ENCODE data around the gene ARID1B. TPM values are rescaled to one million over a fixed set of nuclear protein-coding genes. Genes with fewer than 3 reads are reported as not detected.

Gene ARID1B
- total RNA-seq, 1 experiment from 2014 or later, result 91.7 TPM

DNA sequence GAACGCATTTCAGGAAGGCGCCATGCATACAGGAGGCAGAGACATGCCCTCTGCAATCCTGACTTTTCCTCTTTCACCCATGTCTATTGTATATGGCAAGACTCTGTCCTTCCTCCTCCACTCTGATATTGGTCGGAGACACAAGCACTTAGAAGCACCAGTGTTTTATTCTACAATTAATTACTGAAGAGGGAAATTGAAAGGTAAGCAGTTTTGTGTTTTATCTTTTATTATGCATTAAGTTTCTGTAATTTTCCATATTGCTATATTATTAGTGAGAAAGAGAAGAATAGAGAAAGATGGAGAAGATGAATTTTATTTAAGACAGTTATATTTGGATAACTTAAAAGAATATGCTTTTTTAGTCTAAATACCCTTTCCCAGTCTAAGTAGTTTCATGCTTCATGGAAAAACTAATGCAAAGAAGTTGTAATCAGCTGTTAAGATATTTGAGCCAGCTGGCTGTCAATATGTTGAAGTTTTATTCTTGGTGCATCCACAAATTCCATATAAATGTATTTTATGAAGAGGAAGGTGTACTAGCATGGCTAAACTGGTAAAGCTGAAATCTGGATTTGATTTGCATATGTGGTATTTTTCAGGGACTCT, 13.6 kb downstream of the ARID1B start:
- no peak overlapping the region for H3K4me3 ChIP-seq (ENCODE audit: low read depth in 2 of 2, low read length in 2 of 2)
- ChIA-PET CTCF (no interaction called here), POLR2A (no interaction called here)
- intact Hi-C loops (cut with micrococcal nuclease; ENCODE audit: unreplicated experiment), result no loop called here
- ATAC-seq, result no peak
- no peaks in the 10 kb centered on the region for H3K36me3 ChIP-seq (ENCODE audit: control insufficient read depth, insufficient read depth, low read length)
- peaks cover 30% of the 10 kb centered on the region for H3K4me1 ChIP-seq (ENCODE audit: control insufficient read depth, insufficient read depth, low read length)
- in situ Hi-C loops (cut with HindIII; ENCODE audit: low pct_unique_long_range_greater_than_20kb, low sequenced_read_pairs), result no loop called here
- H3K27ac ChIP-seq (ENCODE audit: low read length), result no peak overlapping the region
- no peaks in the 10 kb centered on the region for H3K9me3 ChIP-seq (ENCODE audit: control insufficient read depth, insufficient read depth, low read depth, low read length)
- no TSS peak for BruUV-seq (replicated peaks)
- no peak for TF ChIP-seq TCF7L2 (IDR thresholded peaks at IDR 0.05; ENCODE audit: low read depth, low read length)
- DNase-seq (ENCODE audit: low read depth, low spot score), result no peak
- no peaks in the 10 kb centered on the region for H3K27me3 ChIP-seq (ENCODE audit: control insufficient read depth, insufficient read depth, low read length)

- H3K27ac ChIP-seq (ENCODE audit: low read length), result no peak overlapping the region
- POLR2A ChIA-PET, result no interaction called here
- no peak overlapping the region for H3K4me3 ChIP-seq (ENCODE audit: low read depth in 2 of 2, low read length in 2 of 2)
- H3K27me3 ChIP-seq (ENCODE audit: control insufficient read depth, insufficient read depth, low read length), result no peaks in the 10 kb centered on the region
- H3K9me3 ChIP-seq (ENCODE audit: control insufficient read depth, insufficient read depth, low read depth, low read length), result no peaks in the 10 kb centered on the region
- DNase-seq (ENCODE audit: low read depth, low spot score), result no peak
- no TSS peak for BruUV-seq (replicated peaks)
- CTCF ChIA-PET, result no interaction called here
- intact Hi-C loops (cut with micrococcal nuclease; ENCODE audit: unreplicated experiment) (no loop called here), in situ Hi-C loops (cut with HindIII; ENCODE audit: low pct_unique_long_range_greater_than_20kb, low sequenced_read_pairs) (no loop called here)
- H3K4me1 ChIP-seq (ENCODE audit: control insufficient read depth, insufficient read depth, low read length), result peaks cover 26% of the 10 kb centered on the region
- H3K36me3 ChIP-seq (ENCODE audit: control insufficient read depth, insufficient read depth, low read length), result no peaks in the 10 kb centered on the region
- no peak for ATAC-seq
- TF ChIP-seq POLR2AphosphoS5 (IDR thresholded peaks at IDR 0.05; ENCODE audit: low read depth, low read length) (no peak), TCF7L2 (IDR thresholded peaks at IDR 0.05; ENCODE audit: low read depth, low read length) (no peak), CTCF (IDR thresholded peaks at IDR 0.05) (no peak), REST (IDR thresholded peaks at IDR 0.05; ENCODE audit: insufficient read depth in 1 of 2, low read depth in 2 of 2, low read length in 1 of 2) (no peak), SIN3A (IDR thresholded peaks at IDR 0.05; ENCODE audit: borderline replicate concordance, insufficient read depth, low read depth, low read length) (no peak)
Measured at GRCh38 chr6:156791320-156791850, 14.2 kb downstream of the ARID1B start.

DNA sequence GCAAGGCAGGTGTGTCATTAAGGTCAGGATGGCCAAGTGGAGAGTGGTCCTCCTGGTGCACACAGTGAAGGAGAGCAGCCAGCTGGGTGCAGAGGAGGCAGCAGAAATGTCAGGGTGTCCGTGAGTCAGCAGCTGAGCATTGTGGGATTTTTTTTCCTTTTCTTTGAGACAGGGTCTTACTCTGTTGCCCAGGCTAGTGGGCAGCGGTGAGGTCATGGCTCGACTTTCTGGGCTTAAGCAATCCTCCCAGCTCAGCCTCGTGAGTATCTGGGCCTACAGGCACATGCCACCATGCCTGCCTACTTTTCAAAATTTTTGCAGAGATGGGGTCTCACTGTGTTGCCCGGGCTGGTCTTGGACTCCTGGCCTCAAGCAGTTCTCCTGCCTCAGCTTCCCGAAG, 16.0 kb downstream of the ARID1B start:
- Histone ChIP-seq H3K4me1 (ENCODE audit: control insufficient read depth, insufficient read depth, low read length) (peaks cover 15% of the 10 kb centered on the region), H3K9me3 (ENCODE audit: control insufficient read depth, insufficient read depth, low read depth, low read length) (no peaks in the 10 kb centered on the region), H3K36me3 (ENCODE audit: control insufficient read depth, insufficient read depth, low read length) (no peaks in the 10 kb centered on the region), H3K4me3 (ENCODE audit: low read depth in 2 of 2, low read length in 2 of 2) (no peak overlapping the region), H3K27me3 (ENCODE audit: control insufficient read depth, insufficient read depth, low read length) (no peaks in the 10 kb centered on the region), H3K27ac (ENCODE audit: low read length) (no peak overlapping the region)
- ATAC-seq (no peak; the same call in 1 of the 2 replicates), DNase-seq (ENCODE audit: low read depth, low spot score) (no peak)
- CTCF ChIA-PET, result no interaction called here
- BruUV-seq (replicated peaks), result no TSS peak
- no peak for TF ChIP-seq TCF7L2 (IDR thresholded peaks at IDR 0.05; ENCODE audit: low read depth, low read length)
- TF ChIP-seq POLR2AphosphoS5 (IDR thresholded peaks at IDR 0.05; ENCODE audit: low read depth, low read length), result no peak
- TF ChIP-seq SIN3A (IDR thresholded peaks at IDR 0.05; ENCODE audit: borderline replicate concordance, insufficient read depth, low read depth, low read length), result no peak
- no peak for TF ChIP-seq REST (IDR thresholded peaks at IDR 0.05; ENCODE audit: insufficient read depth in 1 of 2, low read depth in 2 of 2, low read length in 1 of 2)
- no peak for TF ChIP-seq CTCF (IDR thresholded peaks at IDR 0.05)
- intact Hi-C loops (cut with micrococcal nuclease; ENCODE audit: unreplicated experiment), result no loop called here
- in situ Hi-C loops (cut with HindIII; ENCODE audit: low pct_unique_long_range_greater_than_20kb, low sequenced_read_pairs), result no loop called here
- POLR2A ChIA-PET, result no interaction called here
